Smooth muscle cell (in vitro differentiated cells): ENCODE results near the gene FNDC8. TPM values are rescaled to one million over a fixed set of nuclear protein-coding genes. Genes with fewer than 3 reads are reported as not detected.

ENCODE experiments used
- DNase-seq: peaks from one replicate; lab custom pipeline; 2025; ENCODE audit not compliant: unreplicated experiment; lab: John Stamatoyannopoulos, UW
- H2AFZ ChIP-seq: fragments of 200-600 bp; sonication (generic); 2 replicates; pipeline ENCODE4 v1.6.0; 2016; ENCODE audit warnings: antibody characterized with exemption, low read depth, mild to moderate bottlenecking
- H3F3A ChIP-seq: fragments of 200-600 bp; sonication (generic); 2 replicates; pipeline ENCODE4 v1.6.0; 2017; ENCODE audit warnings: antibody characterized with exemption, low read depth
- H3K27ac ChIP-seq: fragments of 200-600 bp; sonication (generic); 2 replicates; pipeline ENCODE4 v1.5.1; 2016; ENCODE audit warnings: low read depth, mild to moderate bottlenecking
- H3K27me3 ChIP-seq: fragments of 200-600 bp; sonication (generic); 2 replicates; pipeline ENCODE4 v1.6.1; 2016; ENCODE audit warnings: low read depth, mild to moderate bottlenecking
- H3K36me3 ChIP-seq: fragments of 200-600 bp; sonication (generic); 2 replicates; pipeline ENCODE4 v1.5.1; 2016; ENCODE audit warnings: low read depth
- H3K4me1 ChIP-seq: fragments of 200-600 bp; sonication (generic); 2 replicates; pipeline ENCODE4 v1.5.1; 2016; ENCODE audit warnings: low read depth
- H3K4me2 ChIP-seq: fragments of 200-600 bp; sonication (generic); 2 replicates; pipeline ENCODE4 v1.6.0; 2016; ENCODE audit warnings: mild to moderate bottlenecking
- H3K4me3 ChIP-seq: fragments of 200-600 bp; sonication (generic); 2 replicates; pipeline ENCODE4 v1.5.1; 2016; ENCODE audit warnings: mild to moderate bottlenecking
- H3K79me2 ChIP-seq: fragments of 200-600 bp; sonication (generic); 2 replicates; pipeline ENCODE4 v1.6.0; 2016; ENCODE audit warnings: low read depth, mild to moderate bottlenecking
- H3K9ac ChIP-seq: fragments of 200-600 bp; sonication (generic); 2 replicates; pipeline ENCODE4 v1.6.0; 2016; ENCODE audit warnings: low read depth
- H3K9me3 ChIP-seq: fragments of 200-600 bp; sonication (generic); replicated peaks from 2 replicates; pipeline ENCODE4 v1.5.1; 2016; ENCODE audit warnings: low read depth
- H4K20me1 ChIP-seq: fragments of 200-600 bp; sonication (generic); 2 replicates; pipeline ENCODE4 v1.6.0; 2016; ENCODE audit warnings: low read depth
- WGBS: methylation state at CpG from one replicate; pipeline ENCODE4 v1.1.7; 2016; ENCODE audit warnings: low lambda C conversion rate; 5-methylcytosine and 5-hydroxymethylcytosine counted together
- polyA plus RNA-seq: library from polyadenylated mRNA; unstranded; fragments of >200 nt; fragmentation: Nextera tagmentation; extraction: Ambion mirVana; gene quantifications from 2 replicates; pipeline ENCODE4 v1.2.1, GENCODE V29; 2016
- total RNA-seq: library from RNA; depleted of rRNA; stranded (reverse); fragments of >200 nt; gene quantifications from 2 replicates; pipeline ENCODE4 v1.2.3, GENCODE V29; 2014
- TF ChIP-seq, protein P1 (sequence below): fragments of 200-600 bp; sonication (generic); IDR thresholded peaks from 2 replicates; pipeline ENCODE4 v1.5.1; 2017; ENCODE audit warnings: borderline replicate concordance, mild to moderate bottlenecking, antibody characterized with exemption; ENCODE audit not compliant: insufficient read depth, poor library complexity, severe bottlenecking

Gene FNDC8
- total RNA-seq (not detected in 2 replicates), polyA plus RNA-seq (not detected in 2 replicates)

GRCh38 chr17:35121315-35121714 lies at the start of gene FNDC8:
Gene FNDC8, plus strand, starts transcription at chr17:35121615. Its CDS starts 79 bp downstream, at chr17:35121694.
- Histone ChIP-seq H2AFZ (no peak within 1 kb of the TSS), H4K20me1 (no peaks in the 10 kb centered on the region), H3K4me3 (no peak within 1 kb of the TSS), H3K27me3 (peaks cover 5% of the 10 kb centered on the region), H3F3A (no peaks in the 10 kb centered on the region), H3K9me3 (no peaks in the 10 kb centered on the region), H3K4me1 (peaks cover 7% of the 10 kb centered on the region), H3K79me2 (no peaks in the 10 kb centered on the region), H3K36me3 (no peaks in the 10 kb centered on the region), H3K27ac (no peak within 1 kb of the TSS), H3K4me2 (no peak within 1 kb of the TSS), H3K9ac (no peak within 1 kb of the TSS)
- TF ChIP-seq, protein P1, sequence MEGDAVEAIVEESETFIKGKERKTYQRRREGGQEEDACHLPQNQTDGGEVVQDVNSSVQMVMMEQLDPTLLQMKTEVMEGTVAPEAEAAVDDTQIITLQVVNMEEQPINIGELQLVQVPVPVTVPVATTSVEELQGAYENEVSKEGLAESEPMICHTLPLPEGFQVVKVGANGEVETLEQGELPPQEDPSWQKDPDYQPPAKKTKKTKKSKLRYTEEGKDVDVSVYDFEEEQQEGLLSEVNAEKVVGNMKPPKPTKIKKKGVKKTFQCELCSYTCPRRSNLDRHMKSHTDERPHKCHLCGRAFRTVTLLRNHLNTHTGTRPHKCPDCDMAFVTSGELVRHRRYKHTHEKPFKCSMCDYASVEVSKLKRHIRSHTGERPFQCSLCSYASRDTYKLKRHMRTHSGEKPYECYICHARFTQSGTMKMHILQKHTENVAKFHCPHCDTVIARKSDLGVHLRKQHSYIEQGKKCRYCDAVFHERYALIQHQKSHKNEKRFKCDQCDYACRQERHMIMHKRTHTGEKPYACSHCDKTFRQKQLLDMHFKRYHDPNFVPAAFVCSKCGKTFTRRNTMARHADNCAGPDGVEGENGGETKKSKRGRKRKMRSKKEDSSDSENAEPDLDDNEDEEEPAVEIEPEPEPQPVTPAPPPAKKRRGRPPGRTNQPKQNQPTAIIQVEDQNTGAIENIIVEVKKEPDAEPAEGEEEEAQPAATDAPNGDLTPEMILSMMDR = no peak
- 98% methylated on average over 3 of the region's 3 CpGs for WGBS
- no peak for DNase-seq

GRCh38 chr17:35073183-35073790 lies 48.1 kb upstream of the FNDC8 start:
- Histone ChIP-seq H3K27ac (no peak overlapping the region), H3K9ac (no peak overlapping the region), H4K20me1 (peaks cover 86% of the 10 kb centered on the region), H3F3A (no peaks in the 10 kb centered on the region), H2AFZ (no peak overlapping the region), H3K79me2 (peaks cover 18% of the 10 kb centered on the region), H3K4me2 (no peak overlapping the region), H3K4me1 (no peaks in the 10 kb centered on the region), H3K27me3 (no peaks in the 10 kb centered on the region), H3K36me3 (no peaks in the 10 kb centered on the region), H3K9me3 (no peaks in the 10 kb centered on the region), H3K4me3 (no peak overlapping the region)
- TF ChIP-seq, protein P1 = no peak
- 85% methylated on average over 3 of the region's 3 CpGs for WGBS
- DNase-seq = no peak

DNA sequence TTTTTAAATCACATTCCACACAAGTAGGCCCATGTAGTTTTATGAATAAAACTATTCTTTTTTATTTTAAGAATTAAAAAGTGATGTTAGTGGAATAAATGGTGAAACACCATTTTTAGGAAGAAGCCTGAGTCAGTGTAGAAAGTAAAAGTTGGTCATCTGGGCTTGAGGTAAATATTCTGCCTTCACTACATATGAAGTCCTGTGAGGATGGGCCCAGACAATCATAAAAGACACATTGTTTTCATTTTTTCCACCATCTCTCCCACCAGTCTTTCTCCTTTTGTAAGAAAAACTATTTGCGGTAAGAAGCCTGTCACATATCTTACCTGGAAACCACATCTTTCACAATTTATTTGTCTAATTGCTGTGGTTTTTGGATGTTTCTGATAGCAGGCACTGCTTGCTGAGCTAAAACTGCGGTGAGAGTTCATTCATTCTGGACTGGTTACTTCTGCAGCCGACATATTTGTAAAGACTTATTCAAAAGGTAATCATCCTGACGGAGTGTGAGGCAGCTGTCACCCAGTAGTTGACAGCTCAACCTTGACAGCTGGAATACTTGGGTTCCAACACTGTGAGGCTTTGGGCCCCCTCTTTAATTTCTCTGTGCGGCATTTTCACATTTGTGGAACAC lies 47.3 kb upstream of the FNDC8 start:
- Histone ChIP-seq H3K27ac (no peak overlapping the region), H3K4me1 (no peaks in the 10 kb centered on the region), H3K4me3 (no peak overlapping the region), H3K79me2 (peaks cover 26% of the 10 kb centered on the region), H4K20me1 (peaks cover 91% of the 10 kb centered on the region), H3K9me3 (no peaks in the 10 kb centered on the region), H3K36me3 (no peaks in the 10 kb centered on the region), H3K4me2 (no peak overlapping the region), H3K9ac (no peak overlapping the region), H3K27me3 (no peaks in the 10 kb centered on the region), H3F3A (no peaks in the 10 kb centered on the region), H2AFZ (no peak overlapping the region)
- 80% methylated on average over 5 of the region's 5 CpGs for WGBS
- TF ChIP-seq, protein P1 = no peak
- no peak for DNase-seq
